Choroid plexus epithelial cell (primary cell): ENCODE measurements around the gene RXRB.

ENCODE experiments used
- DNase-seq: peaks from one replicate; pipeline ENCODE4 v3.0.0-alpha.2; 2010; ENCODE audit warnings: low read depth
- H3K4me3 ChIP-seq: 2 replicates; pipeline ENCODE4 v1.5.1; 2011; ENCODE audit warnings: low read depth, mild to moderate bottlenecking, control low read depth, low read length, moderate library complexity
- TF ChIP-seq, protein P1 (sequence below): conservative IDR thresholded peaks from 2 replicates; pipeline ENCODE4 v1.5.1; 2011; ENCODE audit warnings: low read depth, mild to moderate bottlenecking, control low read depth, inconsistent platforms, low read length, moderate library complexity

The RXRB gene

DNA sequence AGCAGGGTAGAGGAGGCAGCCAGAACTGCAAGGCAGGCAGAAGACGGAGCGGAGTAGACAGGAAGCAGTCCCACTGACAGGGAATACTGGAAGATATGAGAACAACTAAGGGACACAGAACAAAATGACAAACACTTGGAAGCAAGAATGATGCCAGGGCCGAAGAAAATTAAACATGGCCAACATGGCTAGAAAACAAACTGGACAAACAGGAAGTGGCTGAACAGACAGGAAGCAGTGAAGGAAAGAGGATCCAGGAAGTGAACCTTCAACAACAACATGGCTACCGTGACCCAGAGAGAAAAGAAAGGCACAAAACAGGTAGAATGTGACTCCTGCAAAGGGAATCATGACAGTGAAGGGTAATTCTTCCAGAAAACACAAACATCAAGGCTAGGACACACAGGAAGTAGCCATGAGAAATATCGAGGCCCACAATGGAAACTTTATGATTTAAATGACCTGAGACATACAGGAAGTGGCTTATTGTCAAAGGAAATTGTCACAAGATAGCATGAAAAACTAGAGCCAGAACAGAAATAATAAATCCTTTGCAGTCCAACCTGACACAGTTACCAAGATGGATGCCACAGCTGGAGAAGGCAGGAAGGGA is 17.3 kb downstream of the RXRB start:
- DNase-seq, result no peak
- H3K4me3 ChIP-seq, result no peak overlapping the region
- TF ChIP-seq, protein P1, sequence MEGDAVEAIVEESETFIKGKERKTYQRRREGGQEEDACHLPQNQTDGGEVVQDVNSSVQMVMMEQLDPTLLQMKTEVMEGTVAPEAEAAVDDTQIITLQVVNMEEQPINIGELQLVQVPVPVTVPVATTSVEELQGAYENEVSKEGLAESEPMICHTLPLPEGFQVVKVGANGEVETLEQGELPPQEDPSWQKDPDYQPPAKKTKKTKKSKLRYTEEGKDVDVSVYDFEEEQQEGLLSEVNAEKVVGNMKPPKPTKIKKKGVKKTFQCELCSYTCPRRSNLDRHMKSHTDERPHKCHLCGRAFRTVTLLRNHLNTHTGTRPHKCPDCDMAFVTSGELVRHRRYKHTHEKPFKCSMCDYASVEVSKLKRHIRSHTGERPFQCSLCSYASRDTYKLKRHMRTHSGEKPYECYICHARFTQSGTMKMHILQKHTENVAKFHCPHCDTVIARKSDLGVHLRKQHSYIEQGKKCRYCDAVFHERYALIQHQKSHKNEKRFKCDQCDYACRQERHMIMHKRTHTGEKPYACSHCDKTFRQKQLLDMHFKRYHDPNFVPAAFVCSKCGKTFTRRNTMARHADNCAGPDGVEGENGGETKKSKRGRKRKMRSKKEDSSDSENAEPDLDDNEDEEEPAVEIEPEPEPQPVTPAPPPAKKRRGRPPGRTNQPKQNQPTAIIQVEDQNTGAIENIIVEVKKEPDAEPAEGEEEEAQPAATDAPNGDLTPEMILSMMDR, result no peak

DNA sequence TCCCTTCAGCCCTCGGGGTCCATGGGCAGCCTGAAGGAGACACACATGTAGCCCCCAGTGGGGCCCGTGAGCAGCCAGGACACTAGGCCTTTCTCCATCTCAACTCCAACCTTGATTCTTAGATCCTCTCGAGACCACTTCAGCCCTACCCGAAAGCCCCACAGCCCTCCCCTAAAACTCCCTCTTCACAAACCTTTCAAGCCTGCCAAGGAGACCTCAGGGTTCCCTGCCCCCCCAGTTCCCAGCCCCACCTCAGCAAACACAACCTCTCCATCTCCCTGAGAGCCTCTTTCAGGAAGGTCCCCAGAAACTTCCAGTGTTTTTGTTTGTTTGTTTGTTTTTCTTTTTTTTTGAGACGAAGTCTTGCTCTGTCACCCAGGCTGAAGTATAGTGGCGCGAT is 19.3 kb downstream of the RXRB start:
- DNase-seq, result no peak
- no peak overlapping the region for H3K4me3 ChIP-seq
- TF ChIP-seq, protein P1, result no peak

DNA sequence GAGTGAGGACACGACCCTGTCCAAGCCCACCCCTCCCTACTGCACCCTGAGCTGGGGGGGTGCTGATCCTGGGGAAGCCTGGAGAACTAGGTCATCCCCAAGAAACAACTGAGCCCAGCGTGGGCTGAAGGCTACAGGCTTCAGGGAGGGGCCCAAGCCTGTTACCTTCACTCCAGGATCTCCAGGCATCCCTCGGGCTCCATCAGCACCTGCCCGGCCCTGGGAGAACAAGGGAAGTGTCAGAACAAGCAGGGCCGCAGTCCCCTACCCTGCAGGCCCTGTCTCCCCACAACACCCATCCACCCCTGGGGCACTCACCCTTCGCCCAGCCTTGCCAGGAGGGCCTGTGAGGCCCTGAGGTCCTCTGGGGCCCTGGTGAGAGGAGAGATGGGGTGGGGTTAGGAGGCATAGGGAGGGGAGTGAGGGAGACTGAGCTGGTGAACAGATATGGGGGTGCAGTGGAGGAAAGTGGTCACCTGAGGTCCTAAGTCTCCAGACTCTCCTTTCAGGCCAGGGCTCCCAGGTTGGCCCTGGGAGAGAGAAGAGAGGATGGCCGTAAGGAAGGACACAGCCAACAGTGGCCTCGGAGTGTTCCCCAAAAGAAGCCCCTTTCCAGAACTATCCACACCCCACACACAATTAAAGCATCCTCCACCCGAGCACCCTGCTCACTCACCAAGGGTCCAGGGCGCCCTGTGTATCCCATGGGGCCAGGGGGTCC is 21.6 kb downstream of the RXRB start:
- TF ChIP-seq, protein P1, result no peak
- no peak overlapping the region for H3K4me3 ChIP-seq
- no peak for DNase-seq

DNA sequence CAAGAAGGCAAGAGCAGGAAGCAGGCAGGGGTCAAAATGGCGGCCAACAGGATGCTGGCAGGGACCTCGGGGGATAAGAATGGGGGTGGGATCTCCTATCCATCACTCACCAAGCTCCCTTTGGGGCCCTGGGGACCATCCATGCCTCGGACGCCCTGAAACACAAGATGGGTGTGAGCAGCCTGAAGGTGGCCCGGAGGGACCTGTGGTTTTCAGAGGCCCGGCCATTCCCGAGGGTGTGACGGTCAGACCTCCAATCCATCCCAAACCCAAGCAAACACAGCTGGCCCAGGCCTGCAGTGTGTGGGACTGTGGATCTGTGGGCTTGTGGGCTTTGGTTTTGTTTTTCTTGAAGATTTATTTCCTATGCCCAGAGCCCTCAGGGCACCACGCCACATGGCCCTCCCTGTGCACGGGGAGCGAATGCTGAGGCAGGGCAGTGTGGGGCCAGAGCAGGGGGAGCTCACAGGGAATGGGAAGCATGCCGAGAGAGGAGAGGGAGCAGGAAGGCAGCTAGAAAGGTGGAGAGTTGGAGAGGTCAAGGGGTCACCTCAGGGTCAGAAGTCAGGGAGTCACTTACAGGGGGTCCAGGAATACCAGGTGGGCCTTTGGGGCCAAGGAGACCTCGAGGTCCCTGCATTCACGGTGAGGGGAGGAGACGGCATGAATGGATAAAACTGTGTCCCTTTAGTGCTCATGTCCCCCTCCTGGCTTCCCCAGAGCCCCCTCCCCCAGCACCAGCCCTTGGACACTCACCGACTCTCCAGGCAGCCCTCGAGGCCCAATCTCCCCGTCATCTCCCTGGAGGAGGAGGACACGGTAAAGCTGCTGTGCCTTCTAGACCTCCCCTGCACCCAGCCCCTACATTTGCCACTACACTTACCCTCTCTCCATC is 22.7 kb downstream of the RXRB start:
- TF ChIP-seq, protein P1, result no peak
- H3K4me3 ChIP-seq, result no peak overlapping the region
- DNase-seq, result no peak

DNA sequence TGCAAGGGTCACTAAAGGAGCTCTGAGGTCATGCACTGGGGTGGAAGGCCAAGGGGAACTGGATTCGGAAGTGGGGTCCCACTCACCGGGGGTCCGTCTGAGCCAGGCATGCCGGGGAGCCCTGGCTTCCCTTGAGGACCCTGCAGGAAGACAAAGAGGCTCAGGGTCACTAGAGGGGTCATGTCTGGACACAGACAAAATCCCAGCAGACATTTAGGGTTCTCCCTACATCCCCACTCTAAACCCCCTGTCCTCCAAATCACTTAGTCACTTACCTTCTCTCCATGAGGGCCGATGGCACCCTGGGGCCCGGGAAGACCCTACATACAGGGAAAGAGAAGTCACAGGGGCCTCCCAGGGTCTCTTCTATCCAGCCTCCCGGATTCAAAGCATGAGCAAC is 23.6 kb downstream of the RXRB start:
- DNase-seq, result no peak
- TF ChIP-seq, protein P1, result no peak
- no peak overlapping the region for H3K4me3 ChIP-seq

DNA sequence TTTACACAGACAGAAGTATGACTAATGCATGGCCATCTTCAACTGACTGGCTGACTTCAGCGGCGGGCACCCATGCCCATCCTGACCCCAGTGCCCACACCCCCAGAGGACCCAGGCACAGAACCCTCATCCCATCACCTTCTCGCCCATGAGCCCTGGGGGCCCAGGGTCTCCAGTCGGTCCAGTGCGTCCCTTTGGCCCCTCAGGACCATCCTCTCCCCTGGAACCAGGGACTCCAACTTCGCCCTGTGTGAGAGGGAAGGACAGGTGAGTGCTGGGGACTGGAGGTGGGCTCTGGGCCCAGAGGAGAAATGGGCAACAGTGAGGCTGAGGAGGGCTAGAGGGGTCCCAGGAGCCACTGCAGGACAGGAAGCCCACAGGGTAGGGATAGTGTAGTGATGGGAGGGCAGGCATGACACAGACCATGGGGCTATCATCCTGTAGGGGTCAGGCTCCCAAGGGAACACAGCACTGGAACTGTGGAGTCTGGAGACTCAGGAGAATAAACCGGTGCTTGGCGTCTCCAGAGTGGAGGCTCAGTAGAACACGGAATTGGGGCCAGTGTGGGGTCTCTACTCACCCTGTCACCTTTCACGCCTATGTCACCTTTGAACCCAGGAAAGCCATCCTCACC is 24.9 kb downstream of the RXRB start:
- TF ChIP-seq, protein P1, result no peak
- no peak for DNase-seq
- no peak overlapping the region for H3K4me3 ChIP-seq
